Activated CD4-positive, alpha-beta memory T cell treated with anti-CD3 and anti-CD28 coated beads, Interleukin-2, amount 10 ng/mL, durations not matched to agents 7 days and 5 days (primary cell): Measurements from ENCODE around the gene TYMS. TPM values are rescaled to one million over a fixed set of nuclear protein-coding genes. Genes with fewer than 3 reads are reported as not detected.

Experiments
- CTCF ChIA-PET: fragments of 350-600 bp; sonication (Branson Sonifier 250); formaldehyde crosslinking; loops from one replicate; lab custom pipeline; 2021; ENCODE audit warnings: antibody characterized with exemption, inconsistent platforms; lab: Charles Lee
- POLR2A ChIA-PET: fragments of 350-600 bp; sonication (Branson Sonifier 250); formaldehyde crosslinking; loops from one replicate; lab custom pipeline; 2021; ENCODE audit warnings: antibody characterized with exemption; lab: Charles Lee
- DNase-seq: peaks from one replicate; pipeline ENCODE4 v3.0.0-alpha.2; 2020
- H3K27ac Mint-ChIP-seq: one replicate; pipeline ENCODE4 v1.8.0; 2021; ENCODE audit warnings: mild to moderate bottlenecking, mixed read lengths
- H3K27me3 Mint-ChIP-seq: one replicate; pipeline ENCODE4 v1.8.0; 2021; ENCODE audit warnings: mixed read lengths
- H3K36me3 Mint-ChIP-seq: one replicate; pipeline ENCODE4 v1.8.0; 2021; ENCODE audit warnings: low read depth, mixed read lengths
- H3K4me1 Mint-ChIP-seq: one replicate; pipeline ENCODE4 v1.8.0; 2021; ENCODE audit warnings: mixed read lengths
- H3K4me3 Mint-ChIP-seq: one replicate; pipeline ENCODE4 v1.8.0; 2021; ENCODE audit warnings: mild to moderate bottlenecking, mixed read lengths
- H3K9me3 Mint-ChIP-seq: one replicate; pipeline ENCODE4 v1.8.0; 2021; ENCODE audit warnings: mixed read lengths
- total RNA-seq, 2 experiments: library from RNA; stranded (reverse); gene quantifications; one replicate each; pipeline ENCODE4 v1.2.3, GENCODE V29; 2021

TYMS gene
- total RNA-seq, 2 experiments from 2014 or later, result 279 to 288 TPM

GRCh38 chr18:717003-717402, 59.5 kb downstream of the TYMS start:
- no peaks in the 10 kb centered on the region for H3K27me3 Mint-ChIP-seq
- peaks cover 1% of the 10 kb centered on the region for H3K36me3 Mint-ChIP-seq
- peak overlapping the region; percentile 2 for H3K27ac Mint-ChIP-seq
- POLR2A ChIA-PET, result interaction anchor here (2.1 kb wide), 1 partner anchor 97 kb away, joined by 8 read pairs; no protein-coding TSS in a partner anchor
- H3K9me3 Mint-ChIP-seq, result no peaks in the 10 kb centered on the region
- no peak for DNase-seq
- CTCF ChIA-PET, result interaction anchor here (1.0 to 1.3 kb wide), 3 partner anchors 93 to 122 kb away, joined by 3 to 7 read pairs (median 3); no protein-coding TSS in a partner anchor
- H3K4me1 Mint-ChIP-seq, result peaks cover 30% of the 10 kb centered on the region
- H3K4me3 Mint-ChIP-seq, result no peak overlapping the region

Other genes starting within 250 kb of the TYMS start
- gene COLEC12, start 157.0 kb upstream of the TYMS start, total RNA-seq, result not detected
- gene CETN1, start 77.3 kb upstream of the TYMS start, total RNA-seq, result not detected
- not detected for gene CLUL1, start 60.7 kb upstream of the TYMS start, total RNA-seq
- 10 to 100 TPM; 65.3 to 67.1 TPM for gene ENOSF1, start 55.0 kb downstream of the TYMS start, total RNA-seq
- gene YES1, start 154.6 kb downstream of the TYMS start, total RNA-seq, result 10 to 100 TPM; 11.2 to 12.0 TPM
- gene ADCYAP1, start 247.2 kb downstream of the TYMS start, total RNA-seq, result not detected